ENCODE data around the gene POR.

- TF ChIP-seq REST (IDR thresholded peaks at IDR 0.05; ENCODE audit: insufficient read depth in 1 of 2, low read depth in 2 of 2, low read length in 1 of 2) (no peak), CTCF (IDR thresholded peaks at IDR 0.05) (no peak), POLR2AphosphoS5 (IDR thresholded peaks at IDR 0.05; ENCODE audit: low read depth, low read length) (no peak), SIN3A (IDR thresholded peaks at IDR 0.05; ENCODE audit: borderline replicate concordance, insufficient read depth, low read depth, low read length) (no peak)
Measured at GRCh38 chr7:75961218-75961617, 46.3 kb downstream of the POR start.

All from Panc1 (cell line).